ENCODE results near the gene CCDC83. TPM values are rescaled to one million over a fixed set of nuclear protein-coding genes. Genes with fewer than 3 reads are reported as not detected.

The CCDC83 gene
- total and polyA plus RNA-seq, 2 donors (not counting 1 experiment from before 2014, with no cell fraction given) = under 0.01 TPM; not detected in 1

- H3K4me1 ChIP-seq (ENCODE audit: control insufficient read depth, extremely low read depth, insufficient read depth, low read length) = peaks cover 6% of the 10 kb centered on the region
- no peak overlapping the region for H3K4me2 ChIP-seq (ENCODE audit: extremely low read depth, insufficient read depth, low read length)
- H3K4me3 ChIP-seq (replicated peaks in 1 of 4; ENCODE audit: control extremely low read depth in 1 of 4, insufficient read depth in 1 of 4, low read depth in 3 of 4, low read length in 4 of 4) = no peak overlapping the region
- no peak overlapping the region for H2AFZ ChIP-seq (ENCODE audit: low read length)
- H3K27ac ChIP-seq (ENCODE audit: insufficient read depth, low read length) = no peak overlapping the region
- no peaks in the 10 kb centered on the region for H3K27me3 ChIP-seq (ENCODE audit: control insufficient read depth, insufficient read depth, low read length)
- H4K20me1 ChIP-seq (ENCODE audit: control insufficient read depth, extremely low read depth, insufficient read depth, low read length) = no peaks in the 10 kb centered on the region
- no peaks in the 10 kb centered on the region for H3K36me3 ChIP-seq (ENCODE audit: control insufficient read depth, insufficient read depth, low read length)
- no peak for TF ChIP-seq EZH2 (IDR thresholded peaks at IDR 0.05; ENCODE audit: low read length, missing control alignments)
- no peak for TF ChIP-seq CTCF (conservative IDR thresholded peaks at IDR 0.05 in 1 of 2, IDR thresholded peaks at IDR 0.05 in 1 of 2; ENCODE audit: low read depth in 1 of 2, low read length in 2 of 2)
- H3K9ac ChIP-seq (ENCODE audit: insufficient read depth, low read length) = no peak overlapping the region
- H3K9me3 ChIP-seq (ENCODE audit: control insufficient read depth, insufficient read depth, low read depth, low read length) = no peaks in the 10 kb centered on the region
- DNase-seq (ENCODE audit: low read depth in 2 of 2) = peak; percentile 47 to 58
- no peaks in the 10 kb centered on the region for H3K79me2 ChIP-seq (ENCODE audit: control insufficient read depth, insufficient read depth, low read length)
These were observed 29.4 kb downstream of the CCDC83 start for GRCh38 chr11:85884581-85885021.

GRCh38 chr11:85886089-85887056 is 31.2 kb downstream of the CCDC83 start:
- H4K20me1 ChIP-seq (ENCODE audit: control insufficient read depth, extremely low read depth, insufficient read depth, low read length) = no peaks in the 10 kb centered on the region
- no peak overlapping the region for H3K4me3 ChIP-seq (replicated peaks in 1 of 4; ENCODE audit: control extremely low read depth in 1 of 4, insufficient read depth in 1 of 4, low read depth in 3 of 4, low read length in 4 of 4)
- no peak overlapping the region for H3K4me2 ChIP-seq (ENCODE audit: extremely low read depth, insufficient read depth, low read length)
- TF ChIP-seq EZH2 (IDR thresholded peaks at IDR 0.05; ENCODE audit: low read length, missing control alignments) = no peak
- no peak for TF ChIP-seq CTCF (conservative IDR thresholded peaks at IDR 0.05 in 1 of 2, IDR thresholded peaks at IDR 0.05 in 1 of 2; ENCODE audit: low read depth in 1 of 2, low read length in 2 of 2)
- no peak overlapping the region for H2AFZ ChIP-seq (ENCODE audit: low read length)
- H3K27ac ChIP-seq (ENCODE audit: insufficient read depth, low read length) = no peak overlapping the region
- H3K9me3 ChIP-seq (ENCODE audit: control insufficient read depth, insufficient read depth, low read depth, low read length) = no peaks in the 10 kb centered on the region
- H3K27me3 ChIP-seq (ENCODE audit: control insufficient read depth, insufficient read depth, low read length) = no peaks in the 10 kb centered on the region
- no peak overlapping the region for H3K9ac ChIP-seq (ENCODE audit: insufficient read depth, low read length)
- H3K79me2 ChIP-seq (ENCODE audit: control insufficient read depth, insufficient read depth, low read length) = no peaks in the 10 kb centered on the region
- peak; percentile 31 to 80 for DNase-seq (ENCODE audit: low read depth in 2 of 2)
- peaks cover 6% of the 10 kb centered on the region for H3K4me1 ChIP-seq (ENCODE audit: control insufficient read depth, extremely low read depth, insufficient read depth, low read length)
- no peaks in the 10 kb centered on the region for H3K36me3 ChIP-seq (ENCODE audit: control insufficient read depth, insufficient read depth, low read length)

- Histone ChIP-seq H3K9me3 (ENCODE audit: control insufficient read depth, insufficient read depth, low read depth, low read length) (no peaks in the 10 kb centered on the region), H3K9ac (ENCODE audit: insufficient read depth, low read length) (no peak overlapping the region), H3K36me3 (ENCODE audit: control insufficient read depth, insufficient read depth, low read length) (no peaks in the 10 kb centered on the region), H3K4me1 (ENCODE audit: control insufficient read depth, extremely low read depth, insufficient read depth, low read length) (peaks cover 6% of the 10 kb centered on the region), H3K27me3 (ENCODE audit: control insufficient read depth, insufficient read depth, low read length) (no peaks in the 10 kb centered on the region), H3K4me3 (replicated peaks in 1 of 4; ENCODE audit: control extremely low read depth in 1 of 4, insufficient read depth in 1 of 4, low read depth in 3 of 4, low read length in 4 of 4) (no peak overlapping the region), H2AFZ (ENCODE audit: low read length) (no peak overlapping the region), H3K4me2 (ENCODE audit: extremely low read depth, insufficient read depth, low read length) (no peak overlapping the region), H3K27ac (ENCODE audit: insufficient read depth, low read length) (no peak overlapping the region), H3K79me2 (ENCODE audit: control insufficient read depth, insufficient read depth, low read length) (no peaks in the 10 kb centered on the region), H4K20me1 (ENCODE audit: control insufficient read depth, extremely low read depth, insufficient read depth, low read length) (no peaks in the 10 kb centered on the region)
- no peak for DNase-seq (ENCODE audit: low read depth in 2 of 2)
- no peak for TF ChIP-seq EZH2 (IDR thresholded peaks at IDR 0.05; ENCODE audit: low read length, missing control alignments)
- no peak for TF ChIP-seq CTCF (conservative IDR thresholded peaks at IDR 0.05 in 1 of 2, IDR thresholded peaks at IDR 0.05 in 1 of 2; ENCODE audit: low read depth in 1 of 2, low read length in 2 of 2)
These were observed 33.9 kb downstream of the CCDC83 start for GRCh38 chr11:85889108-85889507.

Measured in fibroblast of lung (primary cell).